ENCODE results near the gene ZNF324. TPM values are rescaled to one million over a fixed set of nuclear protein-coding genes. Genes with fewer than 3 reads are reported as not detected.
A peak's percentile ranks its signal among the peaks of the same experiment; 100 is the strongest.

ZNF324 gene
- total and polyA plus RNA-seq, 2 of the 4 experiments (the other 2 are of a cell fraction): 6.0 to 6.6 TPM

- TF ChIP-seq RAD21 (IDR thresholded peaks at IDR 0.05; ENCODE audit: low read length) (no peak), POLR2A (IDR thresholded peaks at IDR 0.05; ENCODE audit: low read depth, low read length) (no peak), SMC3 (IDR thresholded peaks at IDR 0.05; ENCODE audit: low read depth, low read length) (no peak)
These were observed 51.6 kb downstream of the ZNF324 start (continued) for GRCh38 chr19:58518256-58519086.

GRCh38 chr19:58519087-58519354, 52.1 kb downstream of the ZNF324 start:
- Histone ChIP-seq H3K9me3 (ENCODE audit: control insufficient read depth, insufficient read depth, low read length) (no peaks in the 10 kb centered on the region), H2AK9ac (replicated peaks; ENCODE audit: low read depth, low read length, poor library complexity) (peak overlapping the region; percentile 98), H3K4ac (ENCODE audit: low read depth, low read length) (peak overlapping the region; percentile 85), H3K9me1 (ENCODE audit: insufficient read depth, low read length) (peaks cover 11% of the 10 kb centered on the region), H3K14ac (replicated peaks; ENCODE audit: low read depth, low read length) (peak overlapping the region; percentile 80), H3K4me2 (ENCODE audit: low read depth, low read length) (peak overlapping the region; percentile 94), H2BK5ac (ENCODE audit: low read depth, low read length, poor library complexity, severe bottlenecking) (peak overlapping the region; percentile 84), H4K5ac (ENCODE audit: low read depth, low read length) (peak overlapping the region; percentile 66), H2BK20ac (ENCODE audit: low read depth, low read length) (no peak overlapping the region), H3K23ac (ENCODE audit: low read depth, low read length) (peak overlapping the region; percentile 68; the same call in 1 of the 2 replicates), H4K8ac (ENCODE audit: low read depth in 2 of 2, low read length in 2 of 2) (peak overlapping the region; percentile 87 to 93), H2AK5ac (ENCODE audit: low read depth, low read length) (peak overlapping the region; percentile 81), H3K18ac (ENCODE audit: low read depth, low read length) (peak overlapping the region; percentile 67), H4K20me1 (ENCODE audit: insufficient read depth, low read length) (peaks cover 26% of the 10 kb centered on the region), H3K4me1 (ENCODE audit: control insufficient read depth, insufficient read depth, low read length) (peaks cover 6% of the 10 kb centered on the region), H3K27me3 (ENCODE audit: control insufficient read depth, insufficient read depth, low read length) (no peaks in the 10 kb centered on the region), H3K4me3 (ENCODE audit: insufficient read depth, low read depth, low read length) (peak overlapping the region; percentile 69), H2BK15ac (ENCODE audit: low read depth, low read length) (no peak overlapping the region), H3K9ac (ENCODE audit: low read depth, low read length) (peak overlapping the region; percentile 96), H2BK120ac (ENCODE audit: low read depth, low read length) (peak overlapping the region; percentile 42; the same call in 1 of the 2 replicates), H4K91ac (ENCODE audit: insufficient read depth, low read depth, low read length) (peak overlapping the region; percentile 93), H3K79me1 (ENCODE audit: low read depth in 1 of 2, low read length in 2 of 2) (peaks cover 0 to 48% of the 10 kb centered on the region in 2 experiments; a peak in 3 of 4 replicates), H3K27ac (ENCODE audit: insufficient read depth, low read length) (peak overlapping the region; percentile 93), H3K56ac (ENCODE audit: extremely low read depth, insufficient read depth, low read length) (peak overlapping the region; percentile 80; the same call in 1 of the 2 replicates), H2AFZ (replicated peaks; ENCODE audit: low read length, poor library complexity) (peak overlapping the region; percentile 98), H3K36me3 (ENCODE audit: control insufficient read depth, insufficient read depth, low read length) (peaks cover 16% of the 10 kb centered on the region)
- dilution Hi-C loops (cut with HindIII; ENCODE audit: low sequenced_read_pairs, unreplicated experiment) (no loop called here), in situ Hi-C loops (cut with MboI; ENCODE audit: low sequenced_read_pairs) (no loop called here), intact Hi-C loops (cut with micrococcal nuclease) (loop anchor here (1.0 to 5.0 kb wide), 3 partner anchors 20 to 212 kb away; partner anchors contain the start of genes ERVK3-1 and MZF1)
- ATAC-seq (ENCODE audit: low read depth): peak; percentile 61
- DNase-seq: peak; percentile 74
- no CpG with 5 or more reads among the region's 14 CpGs for WGBS, 2 experiments (ENCODE audit: extremely low coverage in 2 of 2, insufficient read length in 1 of 2)
- no peak for TF ChIP-seq RFX5 (IDR thresholded peaks at IDR 0.05; ENCODE audit: low read depth, low read length)
- TF ChIP-seq CHD1 (IDR thresholded peaks at IDR 0.05; ENCODE audit: low read depth, low read length): no peak
- TF ChIP-seq MXI1 (IDR thresholded peaks at IDR 0.05; ENCODE audit: borderline replicate concordance, low read depth, low read length): no peak
- TF ChIP-seq SMC3 (IDR thresholded peaks at IDR 0.05; ENCODE audit: low read depth, low read length): peak; percentile 54
- no peak for TF ChIP-seq CEBPB (IDR thresholded peaks at IDR 0.05; ENCODE audit: low read depth, low read length)
- TF ChIP-seq CTCF (conservative IDR thresholded peaks at IDR 0.05; ENCODE audit: low read depth, low read length): peak; percentile 71
- peak; percentile 48 for TF ChIP-seq RAD21 (IDR thresholded peaks at IDR 0.05; ENCODE audit: low read length)
- no peak for TF ChIP-seq FOS (IDR thresholded peaks at IDR 0.05; ENCODE audit: low read depth, low read length)
- no peak for TF ChIP-seq POLR2A (IDR thresholded peaks at IDR 0.05; ENCODE audit: low read depth, low read length)
- no peak for TF ChIP-seq ELK1 (IDR thresholded peaks at IDR 0.05; ENCODE audit: borderline replicate concordance, low read depth, low read length)
- TF ChIP-seq MAZ (IDR thresholded peaks at IDR 0.05; ENCODE audit: borderline replicate concordance, low read depth, low read length): peak; percentile 14; the same call in 1 of the 2 replicates
- no TSS peak for BruUV-seq (replicated peaks)
- ChIA-PET CTCF (interaction anchor here (0.6 to 1.1 kb wide), 2 partner anchors 13 to 25 kb away, joined by 4 to 6 read pairs; partner anchors contain the start of gene TRIM28), POLR2A (ENCODE audit: unreplicated experiment) (interaction anchor here (1.5 kb wide), 1 partner anchor 25 kb away, joined by 6 read pairs; the partner anchor contains the start of gene TRIM28)
